H1 (cell line): ENCODE measurements around the gene SERPINA10. TPM values are rescaled to one million over a fixed set of nuclear protein-coding genes. Genes with fewer than 3 reads are reported as not detected.

Experiments
- CTCF ChIA-PET: fragments of 300-600 bp; sonication (Branson Sonifier 250); formaldehyde crosslinking; loops from one replicate; lab custom pipeline; 2021; ENCODE audit not compliant: partially characterized antibody; lab: Charles Lee
- POLR2A ChIA-PET: fragments of 300-600 bp; sonication (Branson Sonifier 250); formaldehyde crosslinking; loops from one replicate; lab custom pipeline; 2021; ENCODE audit warnings: inconsistent platforms; ENCODE audit not compliant: partially characterized antibody; lab: Charles Lee
- DNase-seq, 2 experiments: peaks; one replicate each; pipeline versions ENCODE4 v3.0.0 to v3.0.0-alpha.2; 2010 to 2022; ENCODE audit warnings: low spot score in 2 of 2, low read depth in 1 of 2, mixed read lengths in 1 of 2
- FAIRE-seq: peaks from 2 replicates; lab custom pipeline; 2011; peaks lifted over from hg19 to GRCh38; lab: Jason Lieb, UNC
- H2AFZ ChIP-seq: 2 replicates; pipeline ENCODE4 v1.8.1; 2012; ENCODE audit warnings: low read length, inconsistent platforms
- H2AK5ac ChIP-seq: 2 replicates; pipeline ENCODE4 v1.6.1; 2013; ENCODE audit warnings: low read depth, low read length
- H2BK120ac ChIP-seq: replicated peaks from 2 replicates; pipeline ENCODE3; 2013; ENCODE audit warnings: low read depth, low read length, inconsistent platforms
- H2BK12ac ChIP-seq: 2 replicates; pipeline ENCODE4 v1.6.1; 2013; ENCODE audit warnings: low read depth, low read length
- H2BK15ac ChIP-seq: 2 replicates; pipeline ENCODE4 v1.6.1; 2013; ENCODE audit warnings: low read length
- H2BK20ac ChIP-seq: 2 replicates; pipeline ENCODE4 v1.6.1; 2013; ENCODE audit warnings: low read length
- H2BK5ac ChIP-seq: 2 replicates; pipeline ENCODE4 v1.6.1; 2013; ENCODE audit warnings: low read depth, low read length
- H3K14ac ChIP-seq: 2 replicates; pipeline ENCODE4 v1.6.1; 2013; ENCODE audit warnings: inconsistent platforms; ENCODE audit not compliant: insufficient read length
- H3K18ac ChIP-seq: 2 replicates; pipeline ENCODE4 v1.6.1; 2013; ENCODE audit warnings: low read length; ENCODE audit errors: extremely low read depth
- H3K23ac ChIP-seq: 2 replicates; pipeline ENCODE4 v1.6.1; 2013; ENCODE audit warnings: inconsistent platforms; ENCODE audit not compliant: insufficient read length
- H3K23me2 ChIP-seq: 2 replicates; pipeline ENCODE4 v1.6.1; 2013; ENCODE audit warnings: low read depth, low read length
- H3K27ac ChIP-seq: 2 replicates; pipeline ENCODE4 v1.6.1; 2011; ENCODE audit warnings: low read depth, low read length, inconsistent platforms
- H3K27me3 ChIP-seq, 4 experiments: replicated peaks in 1 of 4; 1 replicate in 1 of 4; 2 replicates in 3 of 4; pipeline versions ENCODE4 v1.6.1 to v1.8.1; 2011 to 2013; ENCODE audit warnings: low read length in 3 of 4, mild to moderate bottlenecking in 3 of 4, inconsistent platforms in 2 of 4, mixed read lengths in 2 of 4, moderate library complexity in 1 of 4; ENCODE audit not compliant: control insufficient read depth in 3 of 4, insufficient read depth in 3 of 4; ENCODE audit errors: extremely low read depth in 1 of 4
- H3K36me3 ChIP-seq, 4 experiments: 2 replicates each; pipeline versions ENCODE4 v1.6.1 to v1.8.1; 2011 to 2013; ENCODE audit warnings: mild to moderate bottlenecking in 4 of 4, low read length in 3 of 4, moderate library complexity in 2 of 4, control low read depth in 1 of 4, inconsistent platforms in 1 of 4; ENCODE audit not compliant: insufficient read depth in 4 of 4, control insufficient read depth in 2 of 4
- H3K4ac ChIP-seq: replicated peaks from 2 replicates; pipeline ENCODE3; 2013; ENCODE audit warnings: low read length, low read depth, mixed read lengths, inconsistent platforms; ENCODE audit not compliant: insufficient read length
- H3K4me1 ChIP-seq, 4 experiments: replicated peaks in 1 of 4; 1 replicate in 1 of 4; 2 replicates in 3 of 4; pipeline versions ENCODE4 v1.6.1 to v1.8.1; 2011 to 2013; ENCODE audit warnings: low read length in 3 of 4, inconsistent platforms in 2 of 4, mixed read lengths in 1 of 4; ENCODE audit not compliant: insufficient read depth in 4 of 4, control insufficient read depth in 3 of 4
- H3K4me2 ChIP-seq, 2 experiments: 2 replicates each; pipeline versions ENCODE4 v1.6.1 to v1.8.1; 2011 to 2013; ENCODE audit warnings: low read depth in 2 of 2, low read length in 2 of 2, control low read depth in 1 of 2, inconsistent platforms in 1 of 2, mild to moderate bottlenecking in 1 of 2; ENCODE audit not compliant: insufficient read depth in 1 of 2
- H3K4me3 ChIP-seq, 4 experiments: fragments of 200-600, 300-600 bp in 1 of 4; sonication (generic), shearing (Covaris generic), sonication (Bioruptor Twin) in 1 of 4; 2 replicates each; pipeline versions ENCODE4 v1.5.1 to v1.8.1; 2011 to 2016; ENCODE audit warnings: low read length in 4 of 4, low read depth in 3 of 4, control low read depth in 2 of 4, inconsistent platforms in 2 of 4, mild to moderate bottlenecking in 2 of 4, mixed read lengths in 1 of 4, moderate library complexity in 1 of 4; ENCODE audit not compliant: insufficient read depth in 2 of 4; ENCODE audit errors: extremely low read depth in 1 of 4
- H3K56ac ChIP-seq: replicated peaks from 2 replicates; pipeline ENCODE3; 2013; ENCODE audit warnings: low read depth, mild to moderate bottlenecking, mixed read lengths, low read length, inconsistent platforms; ENCODE audit not compliant: insufficient read length
- H3K79me1 ChIP-seq: 2 replicates; pipeline ENCODE4 v1.6.1; 2013; ENCODE audit warnings: low read depth, low read length, control low read depth
- H3K79me2 ChIP-seq, 2 experiments: 2 replicates each; pipeline versions ENCODE4 v1.6.1 to v1.8.1; 2012 to 2013; ENCODE audit warnings: low read length in 2 of 2, mild to moderate bottlenecking in 2 of 2, inconsistent platforms in 1 of 2; ENCODE audit not compliant: insufficient read depth in 2 of 2, control insufficient read depth in 1 of 2
- H3K9ac ChIP-seq, 4 experiments: replicated peaks in 1 of 4; 1 replicate in 1 of 4; 2 replicates in 3 of 4; pipeline versions ENCODE4 v1.6.1 to v1.8.1; 2011 to 2013; ENCODE audit warnings: low read depth in 3 of 4, low read length in 3 of 4, control low read depth in 2 of 4, mild to moderate bottlenecking in 2 of 4, moderate library complexity in 2 of 4, inconsistent platforms in 1 of 4; ENCODE audit errors: extremely low read depth in 1 of 4
- H3K9me3 ChIP-seq, 2 experiments: 2 replicates each; pipeline versions ENCODE4 v1.6.1 to v1.8.1; 2012 to 2013; ENCODE audit warnings: mild to moderate bottlenecking in 2 of 2, moderate library complexity in 2 of 2, control low read depth in 1 of 2, inconsistent platforms in 1 of 2, low read depth in 1 of 2, low read length in 1 of 2, mixed read lengths in 1 of 2; ENCODE audit not compliant: insufficient read depth in 2 of 2
- H4K20me1 ChIP-seq, 2 experiments: replicated peaks in 1 of 2; 2 replicates each; pipeline versions ENCODE3 to v1.8.1; 2011 to 2013; ENCODE audit warnings: inconsistent platforms in 2 of 2, low read length in 2 of 2, mild to moderate bottlenecking in 1 of 2; ENCODE audit not compliant: insufficient read depth in 2 of 2, control insufficient read depth in 1 of 2
- H4K5ac ChIP-seq: 2 replicates; pipeline ENCODE4 v1.6.1; 2013; ENCODE audit warnings: low read length, low read depth, mixed read lengths, inconsistent platforms; ENCODE audit not compliant: insufficient read length
- H4K8ac ChIP-seq: 2 replicates; pipeline ENCODE4 v1.8.0; 2013; ENCODE audit warnings: mild to moderate bottlenecking, moderate library complexity, low read length, inconsistent platforms; ENCODE audit not compliant: insufficient read depth; ENCODE audit errors: extremely low read depth
- H4K91ac ChIP-seq: replicated peaks from 2 replicates; pipeline ENCODE3; 2013; ENCODE audit warnings: low read length, mixed read lengths, inconsistent platforms; ENCODE audit not compliant: insufficient read length
- ATF2 ChIP-seq: IDR thresholded peaks from 2 replicates; pipeline ENCODE4 v1.6.1; 2012; ENCODE audit warnings: low read length, inconsistent platforms
- CBX8 ChIP-seq: fragments of 300-800, 300-1000 bp; sonication (generic); IDR thresholded peaks from 2 replicates; pipeline ENCODE4 v1.7.1; 2016; ENCODE audit warnings: low read depth, low read length, borderline replicate concordance
- CEBPB ChIP-seq: IDR thresholded peaks from 2 replicates; pipeline ENCODE4 v1.6.1; 2012; ENCODE audit warnings: low read depth, low read length
- FOSL1 ChIP-seq: IDR thresholded peaks from 2 replicates; pipeline ENCODE4 v1.6.1; 2011; ENCODE audit warnings: mild to moderate bottlenecking, low read depth, low read length, moderate library complexity; ENCODE audit not compliant: insufficient read depth
- JUND ChIP-seq: IDR thresholded peaks from 2 replicates; pipeline ENCODE4 v1.6.1; 2011; ENCODE audit warnings: mild to moderate bottlenecking, improper control_type of control experiment, low read length
- RBBP5 ChIP-seq: IDR thresholded peaks from 2 replicates; pipeline ENCODE4 v1.7.1; 2012; ENCODE audit warnings: low read depth, mild to moderate bottlenecking, inconsistent platforms, low read length, moderate library complexity, borderline replicate concordance
- RXRA ChIP-seq: IDR thresholded peaks from 2 replicates; pipeline ENCODE4 v1.6.1; 2011; ENCODE audit warnings: low read depth, mild to moderate bottlenecking, low read length, moderate library complexity; ENCODE audit not compliant: insufficient read depth
- SIRT6 ChIP-seq: IDR thresholded peaks from one replicate; pipeline ENCODE4 v1.7.1; 2012; ENCODE audit warnings: low read length, inconsistent platforms
- SP1 ChIP-seq: IDR thresholded peaks from 2 replicates; pipeline ENCODE4 v1.6.1; 2011; ENCODE audit warnings: low read depth, low read length
- TBP ChIP-seq: IDR thresholded peaks from 2 replicates; pipeline ENCODE4 v1.6.1; 2011; ENCODE audit warnings: low read depth, low read length, improper control_type of control experiment
- TCF12 ChIP-seq: IDR thresholded peaks from 2 replicates; pipeline ENCODE4 v1.6.1; 2011; ENCODE audit warnings: low read depth, mild to moderate bottlenecking, low read length
- WGBS, 2 experiments: shearing (Covaris generic) in 1 of 2; methylation state at CpG; one replicate each; pipeline versions ENCODE4 v1.1.6 to v1.1.7; 2013 to 2015; ENCODE audit warnings: low lambda C conversion rate in 2 of 2, mixed read lengths in 2 of 2, inconsistent platforms in 1 of 2, low coverage in 1 of 2, missing lambda C conversion rate in 1 of 2; ENCODE audit not compliant: insufficient replicate concordance in 2 of 2, insufficient coverage in 1 of 2, insufficient read length in 1 of 2; ENCODE audit errors: extremely low coverage in 1 of 2, missing lambda C conversion rate in 1 of 2; 5-methylcytosine and 5-hydroxymethylcytosine counted together
- polyA plus RNA-seq, 7 experiments: library from polyadenylated mRNA; depleted of rRNA in 3 of 7; stranded (reverse) in 5 of 7; unstranded in 2 of 7; fragments of >200 nt in 5 of 7; fragments of 200-250 nt in 2 of 7; gene quantifications; 1 replicate in 5 of 7; 2 replicates in 1 of 7; 4 replicates in 1 of 7; pipeline versions ENCODE4 v1.2.1 to v1.2.3, GENCODE V29; 2011 to 2013; ENCODE audit warnings: missing spikeins in 2 of 7, mixed read lengths in 2 of 7
- total RNA-seq: library from RNA; stranded (reverse); fragmentation: NEBNext Ultra II Directional; extraction: Animal tissue kit (Norgen Biotek cat#: 25700); gene quantifications from 2 replicates; pipeline ENCODE4 v1.2.1, GENCODE V29; 2021

Gene SERPINA10
- total and polyA plus RNA-seq, 2 of the 8 experiments (the other 6 are each of a cell fraction or from before 2014, with no cell fraction given): not detected

- Histone ChIP-seq H3K23ac (no peak overlapping the region), H3K27ac (no peak overlapping the region), H4K91ac (no peak overlapping the region), H3K4me3 (no peak overlapping the region), H4K20me1 (no peaks in the 10 kb centered on the region), H2BK20ac (no peak overlapping the region), H3K18ac (no peak overlapping the region), H2BK120ac (no peak overlapping the region), H3K9me3 (no peaks in the 10 kb centered on the region), H2BK12ac (no peak overlapping the region), H3K56ac (no peak overlapping the region), H3K4me1 (no peaks in the 10 kb centered on the region), H3K4ac (no peak overlapping the region), H3K4me2 (no peak overlapping the region), H2AFZ (no peak overlapping the region), H3K23me2 (no peaks in the 10 kb centered on the region), H4K5ac (no peak overlapping the region), H3K79me2 (no peaks in the 10 kb centered on the region), H3K36me3 (no peaks in the 10 kb centered on the region), H4K8ac (no peak overlapping the region), H2BK5ac (no peak overlapping the region), H2BK15ac (no peak overlapping the region), H3K79me1 (no peaks in the 10 kb centered on the region), H2AK5ac (no peak overlapping the region), H3K9ac (no peak overlapping the region), H3K27me3 (0 out of 7 replicates have a peak, but pooled peaks cover 0 to 2% (median 0%) of the 10 kb centered on the region in 4 experiments), H3K14ac (no peak overlapping the region)
- FAIRE-seq: no peak
- TF ChIP-seq CBX8 (no peak), FOSL1 (no peak), JUND (no peak), RXRA (no peak), ATF2 (no peak), SP1 (no peak), SIRT6 (no peak), RBBP5 (no peak), TBP (no peak), CEBPB (no peak), TCF12 (no peak)
- peak in 1 of 2 experiments; percentile 13 for DNase-seq
- CTCF ChIA-PET: no interaction called here
- POLR2A ChIA-PET: no interaction called here
- WGBS, 2 experiments: 70% methylated on average over 2 of the region's 2 CpGs; no CpG with 5 or more reads in 1 of the 2 experiments
Observed at GRCh38 chr14:94328196-94328595, 35.1 kb upstream of the SERPINA10 start.
